Breast epithelium (tissue), 4 donors: ENCODE measurements around the gene KDM1B. TPM values are rescaled to one million over a fixed set of nuclear protein-coding genes. Genes with fewer than 3 reads are reported as not detected.

Experiments
- DNase-seq, 2 donors: peaks; one replicate each; pipeline ENCODE4 v3.0.0-alpha.2; 2019; ENCODE audit warnings: low spot score in 2 of 2
- H3K27ac ChIP-seq, 2 donors: fragments of 200-600 bp; sonication (generic) in 1 of 2; one replicate each; pipeline ENCODE4 v1.5.1; 2016 to 2019; ENCODE audit warnings: mild to moderate bottlenecking in 1 of 2
- H3K27me3 ChIP-seq, 2 donors: fragments of 200-600 bp; sonication (generic) in 1 of 2; one replicate each; pipeline versions ENCODE4 v1.5.1 to v1.6.0; 2017 to 2019; ENCODE audit warnings: control low read depth in 1 of 2, mild to moderate bottlenecking in 1 of 2
- H3K36me3 ChIP-seq: fragments of 200-600 bp; one replicate; pipeline ENCODE4 v1.5.1; 2019
- H3K4me1 ChIP-seq, 2 donors: fragments of 200-600 bp; sonication (generic); one replicate each; pipeline ENCODE4 v1.5.1; 2016 to 2019; ENCODE audit warnings: control low read depth in 1 of 2
- H3K4me3 ChIP-seq, 3 donors: fragments of 200-600 bp; sonication (generic); 1 replicate in 2 of 3; 2 replicates in 1 of 3; pipeline ENCODE4 v1.5.1; 2016 to 2019; ENCODE audit warnings: mild to moderate bottlenecking in 3 of 3, moderate library complexity in 2 of 3
- H3K9me3 ChIP-seq, 2 donors: fragments of 200-600 bp; sonication (generic) in 1 of 2; one replicate each; pipeline ENCODE4 v1.5.1; 2016 to 2019; ENCODE audit warnings: control low read depth in 1 of 2
- CTCF ChIP-seq, 3 donors: fragments of 450-650 bp; IDR thresholded peaks; one replicate each; pipeline ENCODE4 v1.5.1; 2016 to 2017; ENCODE audit warnings: antibody characterized with exemption in 3 of 3, mild to moderate bottlenecking in 3 of 3, moderate library complexity in 3 of 3
- POLR2A ChIP-seq: fragments of 450-650 bp; IDR thresholded peaks from one replicate; pipeline ENCODE4 v1.6.1; 2016; ENCODE audit warnings: antibody characterized with exemption, mild to moderate bottlenecking, moderate library complexity
- POLR2AphosphoS5 ChIP-seq, 3 donors: sonication (generic); formaldehyde crosslinking; IDR thresholded peaks; one replicate each; pipeline ENCODE4 v1.6.1; 2017; ENCODE audit warnings: antibody characterized with exemption in 3 of 3
- intact Hi-C: fragments of 100-400 bp; cut with DNase I; formaldehyde crosslinking; loops from one replicate; pipeline ENCODE4 v1.15.1; 2023; ENCODE audit warnings: low total_unique reads
- total RNA-seq, 3 donors: library from RNA; depleted of rRNA; stranded (reverse); fragments of >200 nt; gene quantifications; one replicate each; pipeline ENCODE4 v1.1.0, GENCODE V29; 2016

KDM1B gene
- total RNA-seq, 3 donors from 2014 or later: 14.4 to 18.6 (median 16.2) TPM

DNA sequence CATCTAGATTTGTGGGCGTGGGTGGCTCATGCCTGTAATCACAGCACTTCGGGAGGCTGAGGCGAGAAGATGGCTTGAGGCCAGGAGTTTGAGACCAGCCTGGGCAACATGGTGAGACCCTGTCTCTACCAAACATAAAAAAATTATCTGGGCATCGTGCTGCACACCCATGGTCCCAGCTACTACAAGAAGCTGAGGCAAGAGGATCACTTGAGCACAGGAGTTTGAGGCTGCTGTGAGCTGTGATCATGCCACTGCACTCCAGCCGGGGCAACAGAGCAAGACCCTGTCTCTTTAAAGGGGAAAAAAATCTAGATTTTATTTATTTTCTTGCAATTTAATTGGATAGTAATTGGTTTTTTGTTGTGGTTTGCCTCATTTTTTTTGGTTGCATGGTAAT is 55.5 kb downstream of the KDM1B start:
- Histone ChIP-seq H3K4me1 (no peaks in the 10 kb centered on the region), H3K36me3 (peaks cover 3% of the 10 kb centered on the region), H3K27ac (no peak overlapping the region), H3K4me3 (no peak overlapping the region), H3K9me3 (no peaks in the 10 kb centered on the region), H3K27me3 (no peaks in the 10 kb centered on the region)
- intact Hi-C loops: no loop called here
- no peak for DNase-seq
- TF ChIP-seq POLR2AphosphoS5 (IDR thresholded peaks at IDR 0.05) (no peak), POLR2A (no peak), CTCF (IDR thresholded peaks at IDR 0.05) (no peak)

- Histone ChIP-seq H3K4me3 (no peak overlapping the region), H3K4me1 (no peaks in the 10 kb centered on the region), H3K9me3 (no peaks in the 10 kb centered on the region), H3K36me3 (peaks cover 3% of the 10 kb centered on the region), H3K27ac (no peak overlapping the region), H3K27me3 (no peaks in the 10 kb centered on the region)
- DNase-seq: no peak
- intact Hi-C loops: no loop called here
- no peak for TF ChIP-seq POLR2AphosphoS5 (IDR thresholded peaks at IDR 0.05)
Observed at GRCh38 chr6:18211338-18211737, 56.1 kb downstream of the KDM1B start.

DNA sequence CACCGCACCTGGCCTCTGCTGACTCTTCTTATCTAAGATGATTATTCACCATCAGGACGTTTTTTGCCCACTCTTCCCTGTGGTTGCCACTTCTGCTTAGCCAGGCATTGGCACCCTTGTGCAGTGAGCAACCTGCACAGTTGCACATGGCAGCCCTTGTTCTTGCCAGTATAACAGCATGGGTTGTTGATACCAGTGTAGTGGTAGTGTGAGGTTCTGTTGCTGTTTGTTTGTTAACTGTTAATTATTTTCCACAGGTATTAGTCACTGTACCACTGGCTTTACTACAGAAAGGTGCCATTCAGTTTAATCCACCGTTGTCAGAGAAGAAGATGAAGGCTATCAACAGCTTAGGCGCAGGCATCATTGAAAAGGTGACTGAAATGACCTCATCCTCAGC is 57.0 kb downstream of the KDM1B start:
- Histone ChIP-seq H3K36me3 (peaks cover 8% of the 10 kb centered on the region), H3K4me1 (no peaks in the 10 kb centered on the region), H3K27ac (no peak overlapping the region), H3K4me3 (no peak overlapping the region), H3K9me3 (no peaks in the 10 kb centered on the region), H3K27me3 (no peaks in the 10 kb centered on the region)
- no peak for DNase-seq
- intact Hi-C loops: no loop called here
- TF ChIP-seq POLR2A (no peak), POLR2AphosphoS5 (IDR thresholded peaks at IDR 0.05) (no peak), CTCF (IDR thresholded peaks at IDR 0.05) (no peak)

DNA sequence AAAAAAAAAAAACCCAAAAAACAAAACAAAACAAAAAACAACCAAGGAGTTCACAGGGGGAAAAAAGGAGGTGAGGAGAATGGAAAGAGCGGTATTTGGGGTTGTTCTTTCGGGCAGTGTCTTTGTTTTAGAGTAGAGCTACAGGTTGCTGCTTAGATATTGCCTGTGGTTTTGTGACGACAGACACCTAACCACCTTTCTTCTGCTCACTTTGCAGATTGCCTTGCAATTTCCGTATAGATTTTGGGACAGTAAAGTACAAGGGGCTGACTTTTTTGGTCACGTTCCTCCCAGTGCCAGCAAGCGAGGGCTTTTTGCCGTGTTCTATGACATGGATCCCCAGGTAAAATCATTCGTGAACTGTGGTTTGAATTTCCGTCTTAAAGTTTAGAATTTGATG is 58.2 kb downstream of the KDM1B start:
- Histone ChIP-seq H3K9me3 (no peaks in the 10 kb centered on the region), H3K36me3 (peaks cover 5% of the 10 kb centered on the region), H3K27me3 (no peaks in the 10 kb centered on the region), H3K4me3 (no peak overlapping the region), H3K4me1 (no peaks in the 10 kb centered on the region), H3K27ac (no peak overlapping the region)
- TF ChIP-seq CTCF (IDR thresholded peaks at IDR 0.05) (no peak), POLR2A (no peak), POLR2AphosphoS5 (IDR thresholded peaks at IDR 0.05) (no peak)
- no peak for DNase-seq
- intact Hi-C loops: no loop called here

DNA sequence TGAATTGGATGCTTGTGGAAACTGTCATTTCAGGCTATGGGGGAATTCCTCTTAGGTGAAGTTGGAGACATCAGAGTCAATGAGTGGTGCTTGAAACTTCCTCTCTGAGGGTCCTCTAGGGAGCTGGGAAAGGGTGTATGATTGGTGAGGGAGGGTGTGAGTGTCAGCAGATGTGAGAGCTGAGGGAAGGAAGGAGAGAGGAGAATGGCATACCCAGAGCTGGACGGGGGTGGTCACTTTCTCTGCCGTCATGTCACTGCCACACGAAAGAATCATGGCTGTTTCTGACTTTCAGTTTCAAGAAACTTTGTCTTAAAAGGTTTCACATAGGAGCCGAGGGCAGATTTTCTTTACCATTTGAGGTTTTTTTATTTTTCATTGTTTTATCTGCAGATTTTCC is 58.8 kb downstream of the KDM1B start:
- Histone ChIP-seq H3K4me3 (no peak overlapping the region), H3K27me3 (no peaks in the 10 kb centered on the region), H3K27ac (no peak overlapping the region), H3K4me1 (no peaks in the 10 kb centered on the region), H3K36me3 (peaks cover 5% of the 10 kb centered on the region), H3K9me3 (no peaks in the 10 kb centered on the region)
- intact Hi-C loops: no loop called here
- TF ChIP-seq POLR2A: no peak
- no peak for TF ChIP-seq POLR2AphosphoS5 (IDR thresholded peaks at IDR 0.05)
- no peak for TF ChIP-seq CTCF (IDR thresholded peaks at IDR 0.05)
- DNase-seq: no peak

DNA sequence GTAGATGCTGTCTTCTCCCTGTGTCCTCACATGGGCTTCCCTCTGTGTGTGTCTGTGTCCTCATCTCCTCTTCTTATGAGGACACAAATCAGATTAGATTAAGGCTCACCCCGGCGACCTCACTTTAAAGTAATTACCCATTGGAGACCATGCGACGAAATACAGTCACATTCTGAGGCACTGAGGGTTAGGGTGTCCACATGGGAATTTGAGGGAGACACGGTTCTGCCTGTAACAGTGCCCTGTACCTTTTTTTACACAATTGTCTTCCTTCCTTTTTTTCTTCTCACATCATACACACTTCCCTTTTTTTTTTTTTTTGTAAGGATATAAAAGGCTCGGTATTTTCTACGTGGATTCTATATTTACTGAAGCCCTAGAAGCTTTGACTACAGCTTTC is 60.2 kb downstream of the KDM1B start:
- TF ChIP-seq POLR2A (no peak), CTCF (IDR thresholded peaks at IDR 0.05) (no peak), POLR2AphosphoS5 (IDR thresholded peaks at IDR 0.05) (no peak)
- H3K4me3 ChIP-seq: no peak overlapping the region
- DNase-seq: no peak
- no peaks in the 10 kb centered on the region for H3K9me3 ChIP-seq
- H3K36me3 ChIP-seq: peaks cover 5% of the 10 kb centered on the region
- H3K27ac ChIP-seq: no peak overlapping the region
- no peaks in the 10 kb centered on the region for H3K4me1 ChIP-seq
- intact Hi-C loops: no loop called here
- no peaks in the 10 kb centered on the region for H3K27me3 ChIP-seq
